HG03432 (cell line): ENCODE measurements around the gene CEP57L1.
A peak's percentile ranks its signal among the peaks of the same experiment; 100 is the strongest.

Source experiments
- ATAC-seq: cut with Tn5 transposase; IDR thresholded peaks from one replicate; pipeline ENCODE4 v1.9.1; 2021; ENCODE audit warnings: mild to moderate bottlenecking, moderate library complexity; ENCODE audit not compliant: unreplicated experiment

Gene CEP57L1

DNA sequence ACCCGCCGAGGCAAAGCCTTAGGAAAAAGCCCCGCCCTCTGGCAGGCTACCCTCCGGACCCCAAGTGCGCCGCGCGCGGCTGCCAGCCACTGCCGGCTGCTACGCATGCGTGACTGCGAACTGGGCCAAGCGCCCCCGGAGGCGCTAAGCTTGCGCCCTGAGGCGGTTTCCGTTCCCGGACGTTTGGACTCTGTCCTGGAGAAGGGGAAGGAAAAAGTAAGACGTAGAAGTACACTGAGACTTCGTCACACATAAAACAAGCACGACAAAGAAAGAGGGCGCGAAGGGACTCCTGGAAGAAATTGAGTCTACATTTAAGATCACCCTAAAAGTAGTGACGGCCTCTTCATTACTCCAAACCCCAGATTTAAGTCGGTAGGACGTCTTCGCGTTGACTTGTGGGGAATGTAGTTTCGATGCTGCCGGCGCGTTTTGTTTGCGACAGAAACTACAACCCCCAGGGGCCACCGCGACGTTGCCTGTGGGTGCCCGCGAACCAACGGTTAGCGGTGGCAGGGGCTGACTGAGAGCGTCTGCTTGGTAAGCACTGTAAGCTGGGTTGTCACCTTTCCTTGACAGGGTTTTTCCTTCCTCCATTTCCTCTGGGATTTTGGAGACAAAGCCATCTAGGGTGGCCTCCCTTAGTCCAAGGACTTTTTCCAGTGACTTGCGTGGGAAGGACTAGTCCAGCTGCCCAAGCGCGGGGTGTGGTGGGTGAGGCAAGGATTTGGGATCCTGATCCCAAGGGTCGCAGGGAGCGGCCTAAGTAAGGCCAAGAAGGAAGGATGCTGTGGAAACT, at the start of gene CEP57L1:
Gene CEP57L1 (plus strand): TSS at position 472 of the 799 bp plus-strand sequence. CDS start 49,715 bp downstream, outside the sequence.
- ATAC-seq, result peak; percentile 75

DNA sequence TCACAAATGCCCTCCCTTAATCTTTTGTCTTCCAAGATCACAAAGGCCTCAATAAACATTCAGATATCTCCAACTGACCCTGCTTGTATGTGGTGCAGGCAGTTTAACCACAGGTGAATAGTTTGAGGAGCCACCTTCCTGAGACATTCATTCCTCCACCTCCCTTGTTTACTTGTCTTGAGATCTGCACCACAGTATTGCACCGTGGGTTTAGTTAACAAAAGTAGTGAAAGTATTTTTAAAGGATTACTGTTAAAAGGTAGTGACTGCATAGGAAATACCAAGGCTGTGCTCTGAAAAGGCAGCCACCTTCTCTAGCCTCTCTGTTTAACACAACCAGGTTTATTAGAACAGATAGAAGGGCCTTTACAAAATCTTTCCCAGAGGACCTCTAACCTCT, 47.1 kb upstream of the CEP57L1 start:
- ATAC-seq, result no peak

DNA sequence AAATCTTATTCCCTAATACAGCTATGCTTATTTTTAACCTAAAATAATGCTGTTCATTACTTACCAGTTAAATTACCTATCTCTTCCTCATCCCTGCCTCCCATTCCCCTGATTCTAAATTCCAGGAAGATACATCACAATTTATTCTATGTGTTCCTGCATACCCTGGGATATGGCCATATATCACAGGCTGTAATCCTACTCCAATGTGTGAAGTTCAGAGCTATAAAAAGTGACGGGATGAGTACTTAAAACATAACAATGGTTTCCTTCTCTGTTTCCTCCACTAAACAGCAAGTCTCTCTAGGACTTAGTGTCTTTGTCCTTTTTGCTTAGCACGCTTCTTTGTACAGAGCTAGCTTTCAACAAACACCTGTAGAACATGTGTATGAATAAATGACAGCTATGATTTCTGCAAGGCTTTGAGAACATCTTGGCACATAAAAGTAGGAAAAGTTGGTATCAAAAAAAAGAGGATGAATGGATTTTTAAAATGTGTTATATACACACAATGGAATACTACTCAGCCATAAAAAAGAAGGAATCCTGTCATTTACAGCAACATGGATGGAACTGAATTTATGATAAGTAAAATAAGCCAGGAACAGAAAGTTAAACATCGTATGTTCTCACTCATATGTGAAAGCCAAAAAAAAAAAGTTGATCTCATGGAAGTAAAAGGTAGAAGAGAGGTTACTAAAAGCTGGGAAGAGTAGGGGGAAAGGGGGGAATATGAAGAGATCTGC, 46.5 kb upstream of the CEP57L1 start:
- ATAC-seq, result no peak

DNA sequence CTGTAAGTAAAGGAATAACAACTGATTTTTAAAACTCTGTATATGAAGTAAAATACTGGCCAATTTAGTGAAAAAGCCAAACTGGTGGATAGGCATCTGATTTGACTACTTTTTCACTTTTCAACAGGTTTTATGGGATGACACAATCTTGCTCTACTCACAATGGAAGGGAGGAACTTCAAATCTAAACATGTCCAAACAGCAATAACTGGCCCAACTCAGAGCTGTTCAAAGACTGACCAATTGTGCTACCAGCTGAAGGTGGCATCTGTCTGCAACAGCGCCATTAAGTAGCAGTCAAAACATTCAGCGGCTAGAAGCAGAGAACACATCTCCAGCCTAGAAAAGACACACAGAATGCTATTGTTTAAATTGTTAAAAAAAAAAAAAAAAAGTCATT, 45.3 kb upstream of the CEP57L1 start:
- no peak for ATAC-seq

DNA sequence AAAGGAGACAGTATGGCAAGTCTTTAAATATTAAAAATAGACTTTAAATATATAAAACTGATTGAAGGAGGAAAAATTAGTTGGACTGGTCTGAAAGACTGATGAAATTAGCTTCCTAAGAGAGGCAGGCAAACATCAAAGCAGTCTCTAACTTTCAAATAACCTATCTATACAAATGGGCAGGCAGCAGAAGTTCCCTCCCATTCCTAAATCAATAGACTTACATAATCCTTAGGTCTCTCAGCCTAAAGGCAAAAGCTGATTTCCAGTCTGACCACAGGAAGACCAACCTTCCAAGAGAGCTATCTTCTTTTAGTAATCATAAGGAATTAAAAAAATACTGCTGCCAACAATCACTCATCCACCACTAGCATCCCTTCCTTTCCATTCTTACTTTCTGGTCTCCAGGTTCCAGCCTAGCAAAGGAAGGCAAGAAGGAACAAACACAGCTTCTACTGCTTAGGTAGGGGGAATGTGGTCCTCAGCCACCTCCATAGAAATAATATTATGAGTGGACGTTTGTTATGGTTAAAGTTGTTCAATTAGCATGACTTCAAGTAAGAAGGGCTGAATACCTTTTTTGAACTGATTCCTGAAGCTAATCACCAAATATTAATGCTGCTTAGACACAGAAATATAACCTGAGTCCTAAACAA, 44.7 kb upstream of the CEP57L1 start:
- ATAC-seq, result no peak

DNA sequence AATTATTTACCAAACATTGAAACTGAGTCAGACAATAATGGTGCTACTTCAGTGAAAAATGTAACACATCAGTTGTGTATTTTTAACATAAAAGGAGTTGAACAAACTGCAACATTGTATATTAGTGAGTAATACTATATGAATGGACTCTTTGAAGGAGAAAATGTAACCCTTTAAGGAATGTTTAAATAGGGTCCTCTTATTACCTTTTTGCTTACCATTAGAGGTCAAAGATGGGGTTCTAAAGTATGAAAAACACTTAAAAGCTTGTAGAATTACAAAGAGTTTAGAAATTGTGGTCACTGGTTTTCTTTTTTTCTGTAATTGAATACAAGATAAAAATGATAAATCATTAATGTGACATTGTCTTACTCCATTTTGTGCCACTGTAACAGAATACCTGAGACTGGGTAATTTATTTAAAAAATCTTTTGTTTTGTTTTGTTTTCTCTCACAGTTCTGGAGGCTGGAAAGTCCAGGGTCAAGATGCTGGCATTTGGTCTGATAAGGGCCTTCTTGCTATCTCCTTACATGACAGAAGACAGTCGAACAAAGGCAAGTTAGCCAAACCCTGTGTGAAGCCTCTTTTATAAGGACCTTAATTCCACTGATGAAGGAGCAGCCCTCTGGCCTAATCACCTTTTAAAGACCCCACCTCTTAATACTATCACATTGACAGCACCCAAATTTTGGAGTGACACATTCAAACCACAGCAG, 43.8 kb upstream of the CEP57L1 start:
- no peak for ATAC-seq

DNA sequence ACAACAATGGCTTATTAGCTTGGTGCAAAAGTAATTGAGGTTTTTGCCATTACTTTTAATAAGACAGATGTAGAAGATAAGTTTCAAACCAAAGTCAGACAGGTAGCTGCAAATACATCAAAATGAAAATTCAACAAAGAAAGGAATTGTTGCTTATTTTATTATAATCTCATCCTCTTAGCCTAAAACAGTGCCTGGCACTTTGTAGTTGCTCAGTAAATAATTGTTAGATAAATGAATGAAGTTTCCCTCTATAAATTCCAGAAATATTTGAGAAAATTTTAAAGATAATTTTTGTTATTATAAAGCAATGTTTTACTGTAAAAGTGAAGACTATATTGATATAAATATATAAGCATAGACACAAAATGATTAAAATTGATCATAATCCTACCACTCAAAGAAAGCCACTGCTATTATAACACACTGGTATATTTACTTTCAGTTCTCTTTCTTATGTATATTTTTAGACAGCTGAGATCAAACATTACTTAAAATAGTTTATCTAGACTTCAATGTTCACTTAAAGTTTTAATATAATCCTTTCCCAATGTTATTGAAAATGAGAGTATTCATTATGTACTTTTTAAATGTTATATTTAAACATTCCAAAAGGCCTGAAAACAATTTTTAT, 43.2 kb upstream of the CEP57L1 start:
- peak; percentile 46 for ATAC-seq

DNA sequence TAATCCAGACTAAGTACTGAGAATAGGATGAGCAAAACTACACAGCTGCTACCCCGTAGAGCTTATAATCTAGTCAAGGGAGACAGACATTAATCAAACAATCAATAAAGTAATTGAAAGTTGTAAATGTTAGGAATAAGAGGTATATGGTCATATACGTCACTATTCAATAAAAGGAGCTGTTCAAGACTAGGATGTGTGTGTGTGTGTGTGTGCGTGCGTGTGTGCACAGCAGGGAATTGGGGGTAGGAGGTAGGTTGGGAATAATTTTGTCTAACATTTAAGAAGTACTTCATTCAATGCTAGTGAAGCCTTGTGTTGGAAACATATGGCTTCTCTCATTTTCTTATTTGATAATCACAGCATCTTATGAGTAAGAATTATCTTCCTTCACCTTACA, 42.5 kb upstream of the CEP57L1 start:
- no peak for ATAC-seq

DNA sequence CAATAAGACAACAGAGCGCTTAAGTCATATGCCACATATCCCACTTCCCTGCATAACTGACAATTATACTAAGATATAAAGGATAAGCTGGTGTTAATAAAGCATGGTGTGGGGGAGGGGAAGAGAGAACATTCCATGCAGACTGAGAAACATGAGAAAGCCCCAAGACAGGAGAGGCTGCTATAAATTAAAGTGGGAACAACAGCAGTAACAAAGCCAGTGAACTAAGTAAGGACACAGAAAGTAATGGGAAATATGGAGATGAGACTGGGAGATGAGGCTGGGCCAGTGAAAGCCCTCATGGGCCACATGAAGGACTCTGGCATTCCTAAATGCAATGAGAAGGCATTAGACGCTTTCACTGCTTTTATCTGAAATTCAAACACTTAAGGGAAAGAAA, 42.0 kb upstream of the CEP57L1 start:
- ATAC-seq, result no peak

DNA sequence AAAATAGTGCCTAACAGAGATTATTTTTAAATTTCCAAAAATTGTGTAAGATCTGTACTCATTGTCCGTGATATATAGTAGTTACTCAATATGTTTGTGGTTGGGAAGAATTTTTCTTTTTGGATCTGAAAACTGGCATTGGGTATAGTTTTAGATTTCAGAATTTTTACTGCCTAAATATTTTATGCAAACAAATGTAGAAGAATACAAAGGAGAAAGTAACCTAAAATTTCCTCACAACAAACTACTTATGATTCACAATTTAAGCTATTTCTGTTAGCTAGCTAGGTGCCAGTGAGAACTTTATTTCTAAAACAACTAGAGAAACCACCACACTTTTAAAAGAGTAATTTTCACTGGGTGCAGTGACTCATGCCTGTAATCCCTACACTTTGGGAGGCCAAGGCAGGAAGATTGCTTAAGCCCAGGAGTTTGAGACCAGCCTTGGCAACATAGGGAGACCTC, 39.5 kb upstream of the CEP57L1 start:
- no peak for ATAC-seq

DNA sequence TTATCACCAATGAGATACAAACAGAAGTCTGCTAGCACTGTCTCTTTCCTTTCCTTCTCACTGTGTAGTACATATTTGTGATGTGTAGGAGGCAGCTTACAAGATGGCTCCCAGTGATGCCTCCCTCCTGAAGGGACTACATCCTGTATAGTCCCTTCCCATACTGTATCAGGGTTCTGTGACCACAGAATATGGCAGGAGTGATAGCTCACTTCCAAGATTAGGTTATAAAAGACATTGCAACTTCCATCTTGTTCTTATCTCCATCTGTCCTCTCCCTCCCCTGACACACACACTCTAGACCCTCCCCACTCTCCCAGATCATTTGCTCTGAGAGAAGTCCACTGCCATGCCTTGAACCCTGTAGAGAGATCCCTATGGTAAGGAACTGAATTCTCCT, 38.6 kb upstream of the CEP57L1 start:
- ATAC-seq, result no peak

DNA sequence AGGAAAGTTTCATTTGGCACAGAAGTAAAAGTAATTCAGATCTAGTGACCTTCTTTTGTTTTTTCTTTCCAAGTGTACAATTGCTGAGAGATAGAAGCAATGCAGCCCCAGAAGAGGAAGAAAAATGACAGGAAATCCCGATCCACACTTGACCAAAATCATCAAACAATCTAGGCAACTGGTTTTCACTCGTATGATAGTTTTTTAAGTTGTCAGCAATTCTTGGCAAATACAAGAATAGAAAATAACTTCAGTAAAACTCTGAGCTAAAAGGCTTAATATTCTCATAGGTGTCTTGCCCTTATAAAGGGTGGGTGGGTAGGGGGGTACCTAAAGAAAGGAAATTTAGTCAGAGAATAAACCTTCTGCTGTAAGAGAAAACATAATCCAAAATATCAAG, 36.7 kb upstream of the CEP57L1 start:
- ATAC-seq, result no peak

DNA sequence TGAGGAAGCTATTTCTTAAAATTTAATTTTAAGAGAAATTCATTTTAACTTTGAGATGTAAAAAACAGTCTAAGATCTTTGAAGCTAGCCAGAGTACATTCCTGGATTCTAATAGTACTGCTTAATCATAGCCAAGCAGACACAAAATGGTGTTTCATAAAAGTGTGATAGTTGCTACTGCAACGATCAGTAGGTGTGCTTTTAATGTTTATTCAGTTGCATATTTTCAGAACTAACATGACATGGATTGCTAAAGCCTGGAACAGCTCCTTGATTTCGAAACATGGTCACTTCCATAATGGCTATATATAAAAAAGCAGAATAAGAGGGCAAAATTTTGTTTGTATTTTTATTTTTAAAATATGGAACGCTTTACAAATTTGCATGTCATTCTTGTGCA, 36.2 kb upstream of the CEP57L1 start:
- no peak for ATAC-seq

DNA sequence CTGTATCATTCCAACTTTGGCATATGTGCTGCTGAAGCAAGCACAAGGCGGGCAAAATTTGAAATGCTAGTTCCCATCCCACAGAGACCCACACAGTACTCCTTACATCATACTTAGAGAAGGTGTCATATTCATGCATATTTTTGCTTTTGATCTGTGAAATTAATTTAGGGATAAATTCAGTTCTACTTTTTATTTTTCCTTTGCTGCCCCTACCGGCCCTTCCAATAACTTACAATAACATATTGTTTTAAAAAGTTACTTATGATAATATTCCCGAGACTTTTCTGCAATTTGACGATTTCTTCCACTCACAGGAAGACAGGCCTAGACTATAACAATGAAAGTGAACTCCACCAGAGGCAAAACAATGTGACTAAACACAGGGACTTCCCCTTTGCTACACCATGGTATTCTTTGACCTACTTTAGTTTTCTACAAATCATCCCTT, 35.7 kb upstream of the CEP57L1 start:
- ATAC-seq, result peak; percentile 52

DNA sequence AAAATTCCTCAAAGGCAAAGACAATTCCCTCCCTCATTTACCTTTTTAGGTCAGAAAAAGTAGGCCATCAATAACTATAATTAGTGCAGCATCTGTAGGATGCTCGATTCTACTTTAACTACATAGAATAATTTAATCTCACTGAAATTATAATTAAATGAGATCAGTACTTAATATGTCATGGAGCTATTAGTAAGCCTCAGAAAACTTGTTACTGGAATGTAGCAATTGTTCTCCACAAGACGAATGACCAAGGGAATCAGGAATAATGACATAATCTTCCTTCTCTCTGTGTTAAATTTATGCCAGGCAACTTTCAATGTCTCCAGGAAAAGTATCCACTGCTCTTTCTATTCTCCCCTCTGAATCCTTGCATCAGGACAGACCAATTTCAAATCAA, 34.7 kb upstream of the CEP57L1 start:
- no peak for ATAC-seq

DNA sequence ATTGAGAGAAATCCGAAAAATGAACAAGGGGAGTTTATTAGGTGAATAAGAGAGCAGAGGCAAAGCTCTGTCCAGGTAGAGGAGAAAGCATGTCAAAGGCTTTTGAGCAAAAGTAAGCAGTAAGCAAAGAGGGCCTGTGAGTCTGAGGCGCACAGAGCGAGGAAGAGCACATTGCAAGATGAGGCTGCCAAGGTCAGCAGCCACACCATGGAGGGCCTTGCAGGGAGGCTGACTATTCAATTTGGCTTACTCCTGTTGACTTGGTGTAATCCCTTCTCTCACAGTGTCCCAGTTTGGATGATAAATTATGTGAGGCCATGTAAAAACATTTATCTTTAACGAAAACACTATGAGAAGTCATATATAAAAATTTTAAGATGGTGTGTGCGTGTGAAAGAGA, 33.1 kb upstream of the CEP57L1 start:
- no peak for ATAC-seq

DNA sequence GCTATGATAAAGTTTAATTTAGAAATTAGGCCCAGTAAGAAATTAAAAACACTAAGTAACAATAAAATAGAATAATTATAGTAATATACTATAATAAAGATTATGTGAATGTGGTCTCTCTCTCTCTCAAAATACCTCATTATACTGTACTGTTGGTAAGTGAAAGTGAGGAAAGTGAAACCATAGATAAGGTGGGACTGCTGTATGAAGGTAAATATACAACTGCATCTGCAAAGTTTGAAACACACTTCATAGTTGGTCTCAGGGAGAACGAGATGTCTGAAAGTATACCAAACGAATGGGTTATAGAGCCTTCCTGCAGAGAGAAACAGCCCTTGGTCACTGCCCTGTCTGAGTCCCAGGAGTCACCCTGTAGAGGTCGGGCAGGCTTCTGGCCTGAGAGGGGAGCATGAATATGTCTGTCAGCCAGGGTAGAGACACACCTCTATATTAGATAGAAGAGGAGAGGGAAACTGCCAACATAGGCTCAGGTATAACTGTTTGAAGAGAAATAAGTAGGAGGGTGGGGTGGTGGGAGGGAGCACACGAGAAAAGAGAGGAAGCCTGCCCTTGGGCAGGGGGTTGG, 32.4 kb upstream of the CEP57L1 start:
- no peak for ATAC-seq

DNA sequence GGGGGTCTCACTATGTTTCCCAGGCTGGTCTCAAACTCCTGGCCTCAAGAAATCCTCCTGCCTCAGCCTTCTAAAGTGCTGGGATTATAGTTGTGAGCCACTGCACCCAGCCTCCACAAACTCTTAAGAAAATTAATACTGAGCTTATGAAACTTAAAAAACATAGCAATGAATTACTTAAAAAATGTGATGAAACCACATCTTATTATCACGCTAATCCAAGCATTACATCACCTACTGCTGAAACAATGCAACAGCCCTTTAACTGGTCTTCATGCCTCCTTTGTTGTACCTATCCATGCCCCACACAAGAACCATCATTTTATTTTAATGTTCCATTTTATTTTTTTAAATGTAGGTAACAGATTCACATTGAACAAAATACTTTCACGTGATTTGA, 25.6 kb upstream of the CEP57L1 start:
- no peak for ATAC-seq

DNA sequence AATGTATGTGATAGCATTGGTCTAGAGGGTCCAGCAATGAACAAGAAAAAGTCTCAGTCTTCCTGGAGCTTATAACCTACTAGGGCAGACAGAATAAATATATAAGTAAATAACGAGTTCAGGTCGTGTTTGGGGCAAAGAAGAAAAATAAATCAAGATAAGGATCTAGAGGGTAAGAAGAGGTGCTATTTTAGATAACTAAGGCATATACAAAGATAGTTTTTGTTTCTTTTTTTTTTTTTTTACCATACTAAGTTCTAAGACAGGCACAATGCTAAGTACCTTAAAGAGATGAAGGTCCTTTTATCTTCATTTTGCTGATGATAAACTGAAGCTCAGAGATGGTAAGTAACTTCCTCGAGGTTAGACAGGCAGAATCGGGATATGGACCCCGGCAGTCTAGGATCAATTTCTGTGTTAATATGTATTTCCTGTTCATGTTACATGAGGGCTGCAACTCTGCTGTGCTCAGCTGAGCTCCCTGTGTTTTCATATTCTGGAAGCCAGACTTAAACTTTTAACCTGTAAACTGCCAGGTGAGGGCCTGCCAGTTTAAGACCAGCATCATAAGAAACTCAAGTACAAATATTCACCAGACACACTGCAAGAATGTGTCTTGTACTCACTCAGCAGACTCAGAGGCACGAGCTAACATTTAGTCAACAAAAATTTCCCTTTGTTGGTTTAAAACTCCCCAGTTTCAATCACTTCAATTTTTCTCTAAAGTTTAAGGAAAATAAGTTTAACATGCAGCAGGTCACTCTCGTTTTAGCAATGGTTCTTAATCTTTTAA, 24.0 kb upstream of the CEP57L1 start:
- ATAC-seq, result no peak
